Measurements from ENCODE around the gene PAK3.

GRCh38 chrX:111124418-111124817 lies 28.4 kb downstream of the PAK3 start:
- no peak for TF ChIP-seq POLR2A (IDR thresholded peaks at IDR 0.05)
- TF ChIP-seq CTCF (IDR thresholded peaks at IDR 0.05 in 4 of 5, conservative IDR thresholded peaks at IDR 0.05 in 1 of 5), result no peak

Data from gastrocnemius medialis (tissue), 4 donors.